ENCODE measurements around the gene RXFP1.

DNA sequence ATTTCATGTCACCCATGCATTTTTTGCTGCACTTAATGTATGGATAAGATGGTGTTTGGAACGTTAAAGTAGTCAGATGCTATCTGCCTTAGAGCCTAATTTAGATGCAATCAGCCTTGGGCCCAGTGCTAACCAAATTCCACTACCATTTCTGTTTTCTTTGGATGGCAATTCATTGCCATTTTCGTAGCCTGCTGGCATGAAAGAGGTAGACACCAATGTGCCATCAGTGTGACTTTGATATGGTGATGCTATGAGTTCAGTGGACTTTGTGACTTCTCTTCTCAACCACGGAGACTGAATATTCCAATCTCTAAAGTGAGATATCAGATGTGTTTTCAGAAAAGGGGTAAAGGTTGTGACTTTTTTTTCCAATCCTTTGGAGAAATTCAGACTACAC is 152.0 kb downstream of the RXFP1 start:
- TF ChIP-seq EP300 (IDR thresholded peaks at IDR 0.05; ENCODE audit: borderline replicate concordance) (no peak), EGR1 (IDR thresholded peaks at IDR 0.05) (no peak), TCF12 (IDR thresholded peaks at IDR 0.05; ENCODE audit: low read depth) (no peak), TAF1 (IDR thresholded peaks at IDR 0.05; ENCODE audit: low read depth) (no peak), YY1 (IDR thresholded peaks at IDR 0.05; ENCODE audit: low read depth) (no peak), TEAD4 (IDR thresholded peaks at IDR 0.05) (no peak), RAD21 (IDR thresholded peaks at IDR 0.05; ENCODE audit: low read depth) (no peak), CEBPB (IDR thresholded peaks at IDR 0.05) (no peak), ZBTB7A (IDR thresholded peaks at IDR 0.05; ENCODE audit: low read depth) (no peak), CREB1 (IDR thresholded peaks at IDR 0.05; ENCODE audit: low read depth) (no peak), FOXM1 (IDR thresholded peaks at IDR 0.05; ENCODE audit: borderline replicate concordance, low read depth) (no peak)
- TF ChIP-seq, protein P1, sequence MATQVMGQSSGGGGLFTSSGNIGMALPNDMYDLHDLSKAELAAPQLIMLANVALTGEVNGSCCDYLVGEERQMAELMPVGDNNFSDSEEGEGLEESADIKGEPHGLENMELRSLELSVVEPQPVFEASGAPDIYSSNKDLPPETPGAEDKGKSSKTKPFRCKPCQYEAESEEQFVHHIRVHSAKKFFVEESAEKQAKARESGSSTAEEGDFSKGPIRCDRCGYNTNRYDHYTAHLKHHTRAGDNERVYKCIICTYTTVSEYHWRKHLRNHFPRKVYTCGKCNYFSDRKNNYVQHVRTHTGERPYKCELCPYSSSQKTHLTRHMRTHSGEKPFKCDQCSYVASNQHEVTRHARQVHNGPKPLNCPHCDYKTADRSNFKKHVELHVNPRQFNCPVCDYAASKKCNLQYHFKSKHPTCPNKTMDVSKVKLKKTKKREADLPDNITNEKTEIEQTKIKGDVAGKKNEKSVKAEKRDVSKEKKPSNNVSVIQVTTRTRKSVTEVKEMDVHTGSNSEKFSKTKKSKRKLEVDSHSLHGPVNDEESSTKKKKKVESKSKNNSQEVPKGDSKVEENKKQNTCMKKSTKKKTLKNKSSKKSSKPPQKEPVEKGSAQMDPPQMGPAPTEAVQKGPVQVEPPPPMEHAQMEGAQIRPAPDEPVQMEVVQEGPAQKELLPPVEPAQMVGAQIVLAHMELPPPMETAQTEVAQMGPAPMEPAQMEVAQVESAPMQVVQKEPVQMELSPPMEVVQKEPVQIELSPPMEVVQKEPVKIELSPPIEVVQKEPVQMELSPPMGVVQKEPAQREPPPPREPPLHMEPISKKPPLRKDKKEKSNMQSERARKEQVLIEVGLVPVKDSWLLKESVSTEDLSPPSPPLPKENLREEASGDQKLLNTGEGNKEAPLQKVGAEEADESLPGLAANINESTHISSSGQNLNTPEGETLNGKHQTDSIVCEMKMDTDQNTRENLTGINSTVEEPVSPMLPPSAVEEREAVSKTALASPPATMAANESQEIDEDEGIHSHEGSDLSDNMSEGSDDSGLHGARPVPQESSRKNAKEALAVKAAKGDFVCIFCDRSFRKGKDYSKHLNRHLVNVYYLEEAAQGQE (IDR thresholded peaks at IDR 0.05; ENCODE audit: low read depth) = no peak
- TF ChIP-seq, protein P2, sequence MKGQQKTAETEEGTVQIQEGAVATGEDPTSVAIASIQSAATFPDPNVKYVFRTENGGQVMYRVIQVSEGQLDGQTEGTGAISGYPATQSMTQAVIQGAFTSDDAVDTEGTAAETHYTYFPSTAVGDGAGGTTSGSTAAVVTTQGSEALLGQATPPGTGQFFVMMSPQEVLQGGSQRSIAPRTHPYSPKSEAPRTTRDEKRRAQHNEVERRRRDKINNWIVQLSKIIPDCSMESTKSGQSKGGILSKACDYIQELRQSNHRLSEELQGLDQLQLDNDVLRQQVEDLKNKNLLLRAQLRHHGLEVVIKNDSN (IDR thresholded peaks at IDR 0.05) = no peak
- TF ChIP-seq, protein P3, sequence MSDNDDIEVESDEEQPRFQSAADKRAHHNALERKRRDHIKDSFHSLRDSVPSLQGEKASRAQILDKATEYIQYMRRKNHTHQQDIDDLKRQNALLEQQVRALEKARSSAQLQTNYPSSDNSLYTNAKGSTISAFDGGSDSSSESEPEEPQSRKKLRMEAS (IDR thresholded peaks at IDR 0.05) = no peak

All from Ishikawa (cell line).